RKO (cell line): ENCODE data around the gene PIMREG.

Experiments used
- DNase-seq: peaks from one replicate; pipeline ENCODE4 v3.0.0-alpha.2; 2016; ENCODE audit warnings: low spot score

Gene PIMREG

DNA sequence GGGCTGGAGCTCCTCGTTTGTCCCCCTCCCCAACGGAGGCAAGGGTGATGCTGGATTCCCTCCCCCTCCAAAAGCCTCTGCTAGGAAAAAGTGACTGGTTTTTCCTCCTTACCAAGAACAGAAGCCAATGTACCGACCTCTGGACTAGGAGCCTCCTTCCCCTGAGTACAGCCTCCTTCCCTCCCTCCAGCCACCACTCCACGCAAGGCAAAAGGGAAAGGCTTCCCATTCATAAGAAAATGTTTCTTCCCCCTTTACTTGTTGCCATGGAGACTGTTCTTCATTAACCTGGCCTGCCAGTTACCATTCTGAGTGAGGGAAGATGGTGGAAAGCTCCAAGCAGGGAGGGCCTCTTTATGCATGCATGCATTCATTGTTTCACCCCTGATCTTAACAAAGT, 4.3 kb upstream of the PIMREG start:
- DNase-seq, result no peak

DNA sequence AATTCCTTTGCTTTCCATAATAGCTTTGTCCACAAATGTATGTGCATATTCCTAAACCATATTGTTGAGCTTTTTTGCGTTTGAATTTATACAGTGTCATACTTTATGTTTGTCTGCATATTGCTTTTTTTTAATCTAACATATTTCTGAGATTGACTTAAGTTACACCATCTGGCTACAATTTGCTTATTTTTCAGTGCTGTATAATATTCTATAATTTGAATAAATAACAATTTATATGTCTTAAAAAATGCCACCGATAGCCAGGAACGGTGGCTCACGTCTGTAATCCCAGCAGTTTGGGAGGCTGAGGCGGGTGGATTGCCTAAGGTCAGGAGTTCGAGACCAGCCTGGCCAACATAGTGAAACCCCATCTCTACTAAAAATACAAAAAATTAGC, 1.5 kb upstream of the PIMREG start:
- DNase-seq, result no peak

GRCh38 chr17:6444571-6445335, 498 bp downstream of the PIMREG start:
- no peak for DNase-seq

DNA sequence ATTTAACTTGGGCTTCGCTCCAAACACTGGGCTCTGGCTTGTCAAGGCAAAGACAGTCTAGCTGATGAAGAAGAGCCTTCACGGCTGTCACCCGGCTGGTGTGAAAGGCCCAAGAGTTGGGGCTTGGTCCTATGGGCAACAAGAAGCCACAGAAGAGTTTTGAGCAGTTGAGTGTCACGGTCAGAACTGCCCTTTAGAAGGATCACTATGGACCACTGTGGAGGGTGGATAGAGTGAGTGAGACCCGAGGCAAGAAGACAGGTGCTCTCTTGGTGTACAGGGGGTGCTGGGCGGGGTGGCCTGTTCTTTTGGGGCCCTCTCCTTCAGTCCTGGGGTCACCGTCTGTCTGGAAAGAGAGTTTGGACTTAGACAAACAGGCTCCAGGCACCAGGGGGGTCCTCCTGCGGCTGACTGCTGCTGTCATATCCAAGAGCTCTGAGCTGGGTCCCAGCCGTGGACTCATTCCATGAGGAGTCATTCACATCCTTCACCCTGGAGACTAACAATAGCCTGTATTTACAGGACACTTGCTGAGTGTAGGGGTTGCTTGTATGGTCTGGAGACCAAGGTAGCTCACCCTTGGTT, 2.4 kb downstream of the PIMREG start:
- no peak for DNase-seq

DNA sequence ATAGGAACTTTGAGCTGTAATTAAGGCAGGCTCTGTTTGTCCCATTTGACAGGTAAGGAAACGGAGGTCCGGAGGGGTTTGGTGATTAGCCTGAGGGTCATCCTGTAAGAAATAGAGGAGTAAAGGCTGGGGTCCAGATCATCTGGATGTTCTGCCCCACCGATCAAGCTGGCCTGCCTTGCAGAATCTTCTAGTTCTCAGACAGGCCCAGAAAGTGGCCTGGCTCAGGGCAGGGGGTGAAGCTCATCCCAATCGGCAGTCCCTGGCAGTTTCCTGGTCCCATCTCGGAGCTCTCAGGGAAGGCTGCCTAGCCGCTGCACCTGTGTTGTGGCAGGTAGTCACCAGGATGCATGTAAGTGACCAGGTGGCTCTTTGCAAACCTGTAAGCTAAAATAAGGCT, 4.2 kb downstream of the PIMREG start:
- DNase-seq, result no peak

- DNase-seq, result no peak
These were observed 5.1 kb downstream of the PIMREG start for GRCh38 chr17:6449307-6449706.

DNA sequence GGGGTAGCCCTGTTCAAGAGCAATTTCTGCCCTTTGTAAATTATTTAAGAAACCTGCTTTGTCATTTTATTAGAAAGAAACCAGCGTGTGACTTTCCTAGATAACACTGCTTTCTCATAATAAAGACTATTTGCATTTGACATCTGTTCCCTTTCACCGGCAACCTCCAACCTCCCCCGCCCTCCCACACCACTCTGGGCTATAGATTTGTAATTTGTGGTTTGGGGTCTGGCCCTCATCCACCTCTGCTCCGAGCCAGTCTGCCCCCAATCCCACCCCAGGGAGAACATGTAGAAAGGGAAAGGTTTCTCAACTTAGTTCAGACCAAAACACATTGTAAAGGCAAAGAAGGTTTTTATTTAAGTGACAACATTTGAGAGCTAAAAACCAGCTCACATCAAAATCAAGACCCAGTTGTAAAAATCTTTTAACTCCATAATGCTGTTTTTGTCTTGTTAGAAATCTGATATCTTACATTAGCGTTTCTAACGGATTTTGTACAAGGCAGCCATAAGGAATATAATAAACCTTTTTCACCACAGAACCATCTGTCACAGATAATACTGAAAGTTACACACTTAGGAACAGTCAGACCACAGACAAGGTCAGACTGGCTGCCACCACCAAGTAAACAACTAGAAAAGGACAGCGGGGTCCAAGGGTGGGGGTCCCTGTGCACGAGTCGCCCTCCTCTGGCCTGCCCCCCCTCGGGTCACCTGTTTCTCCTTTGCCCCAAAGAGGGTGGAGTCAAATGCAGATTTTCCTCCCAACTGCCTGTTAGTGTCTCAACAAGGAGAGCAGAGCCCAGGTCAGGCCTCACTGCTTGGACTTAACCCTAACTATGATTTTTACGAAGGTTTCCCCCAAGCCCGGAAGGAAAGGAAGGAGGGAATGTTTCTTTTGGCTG, 6.9 kb downstream of the PIMREG start:
- DNase-seq, result no peak

- no peak for DNase-seq
These were observed 8.4 kb downstream of the PIMREG start for GRCh38 chr17:6452471-6453266.

DNA sequence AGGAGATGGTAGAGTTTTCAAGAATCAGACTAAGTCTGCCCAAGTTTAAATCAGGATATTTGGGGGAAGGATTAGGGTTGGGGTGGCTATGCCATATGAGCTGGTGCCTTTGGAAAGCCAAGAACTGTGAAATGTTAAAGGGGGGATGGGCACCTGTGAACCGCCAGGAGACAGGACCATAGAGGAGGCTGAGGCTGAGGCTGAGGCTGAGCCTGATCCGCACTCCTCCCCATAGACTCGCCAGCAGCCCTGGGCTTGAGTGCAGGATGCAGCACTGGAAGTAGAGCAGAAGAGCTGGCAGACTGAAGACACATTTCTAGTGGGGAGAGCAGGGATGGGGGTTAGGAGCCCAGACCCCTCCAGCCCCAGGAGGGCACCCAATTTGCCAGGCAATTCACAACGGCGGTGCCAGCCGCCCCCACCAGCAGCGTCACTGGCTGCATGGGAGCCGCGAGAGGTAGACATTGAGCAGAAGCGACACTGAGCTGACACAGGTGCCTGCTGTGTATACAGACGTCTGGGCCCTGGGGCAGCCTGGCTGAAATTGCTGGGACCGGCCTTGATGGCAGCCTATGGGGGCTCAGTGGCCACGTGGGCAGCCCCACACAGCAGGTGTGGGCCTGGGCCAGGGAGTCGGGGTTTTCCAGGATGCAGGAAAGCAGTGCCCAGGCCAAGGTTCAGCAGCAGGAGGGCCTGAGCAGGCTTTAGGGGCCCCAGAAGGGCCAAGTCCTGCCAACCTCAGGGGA, 9.2 kb downstream of the PIMREG start:
- DNase-seq, result no peak

DNA sequence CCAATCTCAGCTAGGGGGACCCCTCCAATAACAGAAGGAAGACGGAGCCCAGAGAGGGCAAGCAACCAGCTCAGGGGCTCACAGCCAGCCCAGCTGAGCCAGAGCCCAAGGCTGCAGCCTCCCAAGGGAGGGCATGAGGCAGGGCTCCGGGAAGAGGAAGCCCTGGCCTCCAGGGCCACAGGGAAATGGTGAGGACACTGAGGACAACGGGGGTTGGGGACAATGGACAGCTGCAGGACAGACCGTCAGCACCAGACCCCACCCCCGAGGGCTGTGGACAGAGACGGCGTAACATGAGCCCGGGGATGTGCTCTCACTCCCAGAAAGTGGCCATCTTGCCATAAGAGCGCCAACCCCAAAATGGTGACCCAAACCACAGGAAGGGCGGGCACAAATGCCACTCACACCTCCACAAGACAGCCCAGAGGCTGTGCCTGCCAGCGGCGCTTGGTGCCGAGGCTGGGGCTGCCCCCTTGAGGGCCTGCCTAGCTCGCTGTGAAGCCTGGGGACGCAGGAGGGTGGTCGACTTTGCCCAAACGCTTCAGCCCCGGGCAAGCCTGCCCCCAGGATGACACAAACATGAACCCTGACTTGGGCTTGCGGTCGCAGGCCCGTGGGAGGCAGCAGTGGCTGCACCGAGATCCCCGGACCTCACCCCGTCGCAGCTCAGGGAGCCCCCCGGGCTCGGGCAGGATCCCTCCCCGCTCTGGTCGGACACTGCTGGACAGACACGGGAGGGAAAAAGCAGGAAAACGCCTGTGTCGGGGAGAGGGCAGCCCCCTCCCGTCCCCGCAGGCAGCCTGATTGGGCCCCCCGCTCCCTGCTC, 10.5 kb downstream of the PIMREG start:
- no peak for DNase-seq

DNA sequence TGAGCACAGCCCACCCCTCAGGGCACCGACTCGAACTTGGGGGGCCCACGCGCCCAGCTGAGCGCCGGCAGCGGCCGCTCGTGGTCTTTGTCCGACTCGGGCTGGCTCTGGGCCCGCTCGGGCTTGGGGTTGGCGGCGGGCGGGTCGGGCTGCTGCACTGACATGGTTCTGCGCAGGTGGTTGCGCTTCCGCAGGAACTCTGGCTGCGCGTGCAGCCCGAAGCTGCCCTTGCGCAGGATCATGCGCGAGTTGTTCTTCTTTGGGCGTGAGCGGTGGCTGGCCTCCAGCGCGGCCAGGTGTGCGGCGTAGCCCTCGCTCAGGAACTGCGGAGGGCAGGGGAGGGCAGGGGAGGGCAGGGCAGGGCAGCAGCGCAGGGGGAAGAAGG, 11.1 kb downstream of the PIMREG start:
- no peak for DNase-seq

DNA sequence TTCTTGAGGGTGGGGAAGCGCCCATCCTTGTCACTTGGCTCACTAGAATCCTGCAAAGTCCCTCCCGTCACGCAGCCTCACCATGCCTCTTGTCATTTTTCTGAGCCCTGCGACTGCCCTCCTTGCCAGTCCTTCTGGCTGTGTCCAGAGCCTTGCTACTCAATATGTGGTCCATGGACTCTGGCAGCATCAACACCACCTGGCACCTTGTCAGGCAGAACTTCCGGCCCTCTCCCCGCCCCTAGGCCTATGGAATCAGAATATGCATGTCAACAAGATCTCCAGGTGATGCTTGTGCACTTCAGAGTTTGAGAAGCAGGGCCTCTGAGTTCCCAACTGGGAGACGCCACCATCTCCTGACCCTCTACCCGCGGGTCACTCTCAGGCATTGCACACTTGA, 12.1 kb downstream of the PIMREG start:
- DNase-seq, result no peak

GRCh38 chr17:6456914-6457687, 12.8 kb downstream of the PIMREG start:
- DNase-seq, result peak; percentile 55

DNA sequence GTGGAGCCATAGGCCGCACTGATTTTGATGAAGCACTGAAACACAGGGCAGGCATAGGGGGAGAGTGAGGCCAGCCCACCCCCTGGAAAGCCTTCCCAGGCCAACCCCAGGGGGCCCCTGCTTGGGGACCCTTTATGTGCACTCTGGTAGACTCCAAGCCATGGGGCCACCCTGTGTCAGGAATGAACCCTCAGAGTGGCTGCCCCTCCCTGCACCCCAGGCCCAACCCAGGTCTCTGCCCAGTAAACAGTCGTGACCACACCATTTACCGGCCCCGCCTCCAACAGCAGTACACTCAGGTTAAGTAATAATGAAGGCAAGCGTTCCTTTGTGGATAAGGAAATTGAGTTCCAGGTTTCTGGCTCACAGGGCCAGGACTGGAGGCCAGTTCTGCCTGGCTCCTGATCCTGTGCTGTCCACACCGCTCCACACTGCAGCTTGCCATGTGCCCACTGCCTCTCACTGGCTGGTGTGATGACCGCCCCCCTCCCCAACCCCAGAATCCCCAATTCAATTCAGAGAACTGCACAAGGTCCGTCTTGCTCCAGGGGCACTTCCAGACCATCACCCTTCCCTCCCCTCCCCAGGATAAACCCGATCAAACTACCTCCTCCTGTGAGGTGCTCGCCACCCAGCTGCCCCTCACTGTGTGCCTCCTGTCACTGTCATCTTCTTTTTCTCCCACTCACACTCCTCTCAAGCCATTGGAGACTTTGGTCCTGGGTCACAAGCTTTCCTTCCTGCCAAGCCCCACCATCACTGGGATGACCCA, 13.6 kb downstream of the PIMREG start:
- DNase-seq, result no peak

DNA sequence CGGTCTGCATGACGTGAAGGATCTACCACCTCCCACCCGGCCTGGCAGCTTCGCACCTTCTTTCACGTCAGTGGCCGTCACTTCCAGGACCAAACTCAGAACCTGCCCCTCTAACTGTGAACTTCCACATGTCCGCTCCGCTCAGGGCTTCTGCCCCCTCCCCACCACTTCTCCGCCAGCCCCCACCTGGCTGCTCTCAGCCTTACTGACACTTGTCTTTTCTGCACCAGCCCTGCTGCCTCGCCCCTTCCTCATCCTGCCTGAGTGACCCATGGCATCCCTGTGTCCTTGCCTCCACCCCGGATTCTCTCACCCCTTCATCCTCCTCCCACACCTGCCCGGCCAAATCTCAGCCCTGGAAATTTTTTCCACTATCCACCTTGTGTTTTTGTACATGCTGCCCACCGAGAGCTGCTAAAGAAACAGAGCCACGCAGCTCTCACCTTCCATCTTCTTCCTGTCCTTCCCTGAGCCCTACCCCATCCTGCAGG, 14.2 kb downstream of the PIMREG start:
- no peak for DNase-seq

DNA sequence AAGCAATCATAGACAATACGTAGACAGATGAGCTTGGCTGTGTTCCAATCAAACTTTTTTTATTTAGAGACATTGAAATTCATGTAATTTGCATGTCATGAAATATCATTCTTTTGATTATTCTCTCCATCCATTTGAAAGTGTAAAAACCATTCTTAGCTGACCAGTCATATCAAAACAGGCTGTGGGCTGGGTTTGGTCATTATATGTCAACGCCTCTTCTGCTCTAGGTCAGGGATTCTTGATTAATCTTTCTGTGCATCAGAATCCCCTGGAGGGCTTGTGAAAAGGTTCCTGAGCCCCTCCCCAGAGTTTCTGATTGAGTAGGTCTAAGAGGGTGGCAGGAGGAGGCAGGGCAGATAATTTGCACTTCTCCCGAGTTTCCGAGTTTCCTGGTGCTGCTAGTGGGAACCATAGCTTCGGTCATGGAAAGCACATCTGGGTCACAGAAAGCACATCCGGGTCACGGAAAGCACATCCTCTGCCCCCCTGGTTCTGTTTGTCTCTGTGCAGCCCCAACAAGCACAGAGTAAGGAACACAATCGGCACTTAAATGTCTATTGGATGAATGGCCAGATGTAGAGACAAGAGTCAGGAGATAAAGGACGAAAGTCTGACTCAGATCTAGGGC, 16.4 kb downstream of the PIMREG start:
- DNase-seq, result no peak

- no peak for DNase-seq
These were observed 17.0 kb downstream of the PIMREG start for GRCh38 chr17:6461246-6461645.

GRCh38 chr17:6461792-6462524, 17.7 kb downstream of the PIMREG start:
- no peak for DNase-seq
